HG02588 (cell line): ENCODE data around the gene KY.
"Not testable (repeated sequence)": the region's sequence is repeated elsewhere in the genome, so short reads cannot be mapped to it uniquely, and the experiment has no call there.

Experiments
- ATAC-seq: cut with Tn5 transposase; IDR thresholded peaks from one replicate; pipeline ENCODE4 v1.9.1; 2021; ENCODE audit warnings: mild to moderate bottlenecking, moderate library complexity; ENCODE audit not compliant: unreplicated experiment

KY gene

DNA sequence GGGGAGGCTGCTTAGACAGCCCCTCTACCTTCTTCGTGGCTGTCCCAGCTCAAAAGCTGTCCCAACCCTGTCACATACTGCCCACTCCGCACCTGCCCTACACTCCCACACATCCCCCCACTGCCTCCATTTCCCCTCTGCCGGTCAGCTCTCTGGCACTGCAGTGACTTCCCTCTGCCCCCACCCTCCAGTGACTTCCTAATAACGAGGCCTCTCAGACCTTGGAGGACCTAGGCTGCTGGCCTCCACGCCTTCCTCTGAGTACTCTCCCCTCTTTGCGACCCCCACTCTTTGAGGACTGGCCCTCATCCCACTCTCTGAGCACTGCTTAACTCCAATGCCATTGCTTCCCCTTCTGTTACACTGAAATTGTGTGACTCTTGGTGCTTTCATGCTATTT is 45.3 kb downstream of the KY start:
- no peak for ATAC-seq

DNA sequence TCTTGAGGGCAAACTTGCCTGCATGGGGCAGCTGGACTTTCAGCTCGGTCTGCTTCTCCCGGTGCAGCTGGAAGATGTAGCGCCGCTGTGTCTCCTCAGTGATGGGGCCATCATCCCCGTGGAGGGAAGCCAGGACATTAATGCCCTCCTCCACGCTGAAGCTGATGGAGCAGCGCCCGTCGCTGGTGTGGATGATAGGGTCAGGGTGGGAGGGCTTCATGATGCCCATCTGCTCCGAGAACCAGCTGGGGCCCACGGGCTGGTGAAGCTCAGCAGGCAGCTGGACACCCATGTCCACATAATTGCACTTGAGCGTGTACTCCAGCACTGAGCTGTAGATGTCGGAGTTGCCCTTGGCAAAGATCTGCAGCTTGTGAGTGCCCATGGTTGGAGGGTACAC is 46.9 kb downstream of the KY start:
- ATAC-seq: no peak

DNA sequence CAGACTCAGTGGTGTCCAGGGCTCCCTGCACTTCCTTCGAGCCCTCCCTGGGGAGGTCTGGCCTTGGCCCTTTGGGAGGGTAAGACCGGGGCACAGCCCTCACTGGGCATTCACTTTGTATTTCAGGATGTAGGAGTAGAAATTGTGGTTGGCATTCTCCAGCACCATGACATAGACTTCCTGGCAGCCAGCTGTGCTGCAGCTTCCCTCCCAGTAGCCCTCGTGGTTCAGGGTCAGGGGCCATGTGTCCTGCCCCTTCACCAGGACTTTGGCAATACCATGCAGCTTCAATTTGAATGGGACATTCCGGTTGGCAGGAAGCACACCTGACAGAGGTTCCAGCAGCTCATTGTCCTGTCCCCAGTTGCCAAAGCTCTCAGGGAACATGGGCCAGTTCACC is 47.3 kb downstream of the KY start:
- no peak for ATAC-seq

DNA sequence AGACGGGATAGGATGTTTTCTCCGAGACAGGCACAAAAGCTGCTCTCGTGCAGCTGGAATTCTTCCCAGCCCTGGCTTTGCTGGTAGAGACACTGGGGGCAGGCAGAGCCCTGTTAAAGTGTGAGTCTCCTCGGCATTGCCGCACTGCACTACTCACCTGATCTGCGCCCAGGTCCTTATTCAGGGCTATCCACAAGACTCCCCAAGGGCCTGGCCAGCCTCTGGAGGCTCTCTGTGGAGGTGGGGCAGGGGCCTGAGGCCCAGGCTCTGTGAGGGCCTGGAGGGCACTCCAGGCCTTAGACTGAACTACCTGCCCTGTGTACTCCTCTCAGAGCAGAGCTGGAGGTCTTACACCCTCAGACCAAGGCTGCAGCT is 48.4 kb downstream of the KY start:
- ATAC-seq: no peak

DNA sequence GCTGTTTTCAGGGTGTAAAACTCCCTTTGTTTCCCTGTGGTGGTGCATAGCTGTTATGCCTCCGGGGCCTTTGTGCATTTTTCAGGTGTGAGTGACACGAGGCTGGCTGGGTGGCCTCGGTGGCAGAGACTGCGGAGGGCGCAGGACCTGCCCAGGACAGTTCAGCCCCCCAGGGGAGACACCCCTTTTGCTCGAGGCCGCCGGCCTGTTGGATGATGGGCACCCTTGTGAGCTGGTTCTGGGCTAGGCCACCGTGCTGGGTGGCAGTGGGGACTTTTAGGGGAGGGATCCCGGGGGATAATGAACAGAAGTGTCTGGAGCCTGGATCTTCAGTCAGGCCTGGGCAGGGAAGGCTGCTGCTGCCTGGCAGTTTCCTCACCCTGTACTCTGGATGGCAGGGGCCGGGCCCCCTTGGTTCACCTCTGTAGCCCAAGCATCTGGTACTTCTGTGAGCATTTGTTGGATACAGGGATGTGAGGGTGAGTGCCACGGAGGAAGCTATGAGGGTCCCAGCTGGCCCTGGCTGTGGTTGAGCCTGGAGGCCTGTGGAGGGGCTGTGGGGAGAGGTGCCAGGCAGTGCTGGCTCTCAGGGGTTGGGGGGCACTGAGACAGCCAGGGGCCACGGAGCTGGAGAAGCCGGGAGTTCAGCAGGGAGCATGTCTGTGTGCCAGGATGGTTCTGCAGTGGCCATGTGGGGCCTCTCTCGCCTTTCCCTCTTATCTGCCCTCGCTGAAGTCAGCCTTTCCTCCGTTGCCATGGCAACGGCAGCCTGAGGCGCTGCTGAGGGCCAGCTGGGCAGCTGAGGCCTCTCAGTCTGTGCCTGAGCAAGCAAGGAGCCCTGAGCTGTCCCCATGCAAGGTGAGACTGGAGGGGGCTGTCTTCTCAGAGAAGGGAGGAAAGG is 49.0 kb downstream of the KY start:
- ATAC-seq: no peak

DNA sequence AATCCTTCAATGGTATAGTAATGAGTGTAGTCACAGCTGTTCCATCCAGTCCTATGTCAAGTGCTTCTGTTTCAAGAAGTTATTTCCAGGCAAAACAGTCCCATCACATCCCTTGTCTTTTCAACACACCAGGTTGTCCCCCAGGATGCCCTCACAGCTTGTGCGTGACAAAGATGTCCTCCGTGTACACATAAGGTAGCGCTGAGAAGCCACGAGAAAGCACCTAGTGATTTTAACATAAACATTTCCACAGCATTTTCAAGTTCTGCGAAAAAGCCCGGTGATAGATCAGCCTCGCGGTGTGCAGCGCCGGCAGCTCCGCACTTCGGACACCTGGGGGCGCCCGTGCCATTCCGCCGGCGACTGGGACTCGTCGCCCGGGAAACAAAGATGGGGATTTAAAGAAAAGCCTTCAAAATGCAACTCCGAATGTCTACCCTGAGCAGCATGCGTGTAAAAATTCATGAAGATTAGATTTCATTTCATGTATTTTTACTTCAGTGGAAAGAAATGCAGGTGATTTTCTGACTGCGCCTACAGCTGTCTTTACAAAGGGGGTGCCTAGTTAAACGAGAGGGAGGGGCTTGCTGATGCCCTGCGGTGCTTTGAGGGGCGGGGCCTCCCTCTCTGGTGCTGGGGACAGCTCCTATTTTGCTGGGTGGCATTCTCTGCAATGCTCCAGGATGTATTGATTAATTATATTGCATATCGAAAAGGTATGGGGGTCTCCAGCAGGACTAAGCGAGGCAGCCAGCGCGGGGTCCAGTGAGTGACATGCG is 49.9 kb downstream of the KY start:
- ATAC-seq: peak; percentile 68

DNA sequence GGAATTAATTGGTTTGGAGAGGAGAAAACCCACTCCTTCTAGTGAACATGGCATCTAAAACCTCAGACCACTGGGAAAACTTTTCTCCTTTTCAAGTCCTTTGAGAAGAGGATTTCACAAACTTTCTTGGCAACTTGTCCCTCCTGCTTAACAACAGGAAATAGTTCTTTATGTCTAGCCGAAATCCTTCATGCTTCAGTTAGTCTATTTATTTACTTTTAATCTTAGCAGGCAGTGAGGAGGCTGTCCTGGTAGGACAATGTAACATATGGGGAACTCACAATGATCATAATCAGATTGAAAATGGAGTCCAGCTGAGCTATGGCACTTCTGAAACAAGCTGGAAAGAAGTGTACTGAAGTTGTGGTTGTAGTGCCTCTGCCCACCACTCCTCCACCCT is 50.6 kb downstream of the KY start:
- ATAC-seq: no peak

DNA sequence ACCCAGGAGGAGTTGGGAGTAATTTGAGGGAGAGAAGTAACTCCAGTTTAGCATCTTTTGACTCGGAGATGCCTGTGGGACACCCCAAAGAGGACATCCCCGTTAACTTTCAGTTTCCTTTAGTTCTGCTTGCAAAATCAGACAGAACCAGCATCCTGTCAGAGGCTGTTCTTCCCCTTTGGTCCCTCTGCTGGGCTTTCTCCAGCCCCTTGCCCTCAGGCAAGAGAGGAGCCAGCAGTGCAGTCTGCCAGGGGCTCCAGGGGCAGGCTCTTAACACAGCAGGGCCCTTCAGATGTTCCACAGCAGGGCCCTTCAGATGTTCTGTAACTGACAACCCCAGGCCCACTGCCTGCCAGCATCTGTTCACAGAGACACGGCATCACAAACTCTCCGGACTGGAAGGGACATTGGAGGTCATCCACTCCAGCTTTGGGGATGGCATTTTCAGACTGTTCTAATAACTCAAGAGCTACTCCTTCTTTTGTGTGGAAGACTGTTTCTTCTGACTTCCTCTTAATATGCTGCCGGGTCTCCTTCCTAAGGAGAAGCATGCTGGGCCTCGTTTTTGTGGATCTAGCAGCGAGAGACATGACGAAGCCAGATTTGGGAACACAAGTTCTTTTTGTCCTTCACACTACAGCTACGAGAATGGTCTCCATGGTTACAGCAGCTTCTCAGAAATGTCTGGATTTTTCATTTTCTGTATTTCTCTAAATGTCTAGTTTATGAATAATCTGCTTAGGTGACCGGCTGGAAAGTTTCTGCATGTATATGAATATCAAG is 51.9 kb downstream of the KY start:
- ATAC-seq: no peak

DNA sequence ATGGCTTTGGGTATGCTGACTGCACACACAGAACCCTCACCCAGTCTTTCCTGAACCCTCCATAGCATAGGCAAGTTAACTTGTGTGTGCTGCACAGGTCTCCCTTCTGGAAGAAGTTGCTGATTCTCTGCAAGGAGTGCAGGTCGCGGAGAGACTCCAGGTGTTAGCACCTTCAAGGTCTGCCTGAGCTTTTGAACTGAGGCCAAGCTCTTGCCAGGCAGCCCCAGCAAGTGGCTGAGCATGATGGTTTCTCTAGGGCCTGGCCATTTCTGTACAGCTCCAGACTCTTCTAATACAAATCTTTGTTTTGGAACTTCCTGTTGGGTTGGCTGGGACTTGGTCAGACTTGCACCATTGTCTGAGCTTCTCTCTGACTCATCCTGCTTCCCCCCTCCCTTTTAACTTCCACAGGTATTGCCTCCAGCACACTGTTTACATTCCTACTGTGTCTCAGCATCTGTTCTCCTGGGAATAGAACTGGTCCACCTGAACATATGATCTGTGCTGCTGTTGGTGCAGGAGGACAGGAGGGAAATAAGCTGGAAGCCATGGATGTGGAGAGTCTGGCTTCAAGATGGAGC is 53.3 kb downstream of the KY start:
- ATAC-seq: no peak

DNA sequence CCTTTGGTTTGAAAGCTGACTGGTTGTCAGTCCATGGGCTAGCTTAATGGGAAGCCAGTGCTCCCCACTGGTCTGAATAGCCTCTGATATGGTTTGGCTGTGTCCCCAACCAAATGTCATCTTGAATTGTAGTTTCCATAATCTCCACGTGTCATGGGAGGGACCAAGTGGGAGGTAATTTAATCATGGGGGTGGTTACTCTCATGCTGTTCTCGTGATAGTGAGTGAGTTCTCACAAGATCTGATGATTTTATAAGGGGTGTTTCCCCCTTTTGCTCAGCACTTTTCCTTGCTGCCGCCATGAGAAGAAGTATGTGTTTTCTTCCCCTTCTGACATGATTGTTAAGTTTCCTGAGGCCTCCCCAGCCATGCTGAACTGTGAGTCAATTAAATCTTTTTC is 55.8 kb downstream of the KY start:
- not testable (repeated sequence) for ATAC-seq

DNA sequence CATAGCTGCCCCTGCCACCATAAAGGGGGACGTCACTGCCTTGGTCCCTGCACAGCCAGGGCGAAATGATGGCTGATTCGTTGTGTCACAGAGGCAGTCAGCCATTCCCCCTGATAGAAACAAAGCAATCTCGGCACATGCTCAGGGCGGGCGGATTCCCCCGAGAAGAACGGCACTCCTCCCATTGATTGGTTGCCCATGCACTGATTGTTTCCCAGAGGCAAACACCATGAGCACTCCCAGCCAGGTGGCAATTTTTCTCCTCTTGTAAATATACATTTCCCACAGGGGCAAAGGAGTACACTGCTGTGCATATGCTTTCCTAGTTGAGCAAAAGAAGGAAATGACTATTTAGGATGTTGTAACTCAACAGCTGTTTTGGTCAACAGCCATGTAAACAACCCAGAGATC is 56.5 kb downstream of the KY start:
- no peak for ATAC-seq

DNA sequence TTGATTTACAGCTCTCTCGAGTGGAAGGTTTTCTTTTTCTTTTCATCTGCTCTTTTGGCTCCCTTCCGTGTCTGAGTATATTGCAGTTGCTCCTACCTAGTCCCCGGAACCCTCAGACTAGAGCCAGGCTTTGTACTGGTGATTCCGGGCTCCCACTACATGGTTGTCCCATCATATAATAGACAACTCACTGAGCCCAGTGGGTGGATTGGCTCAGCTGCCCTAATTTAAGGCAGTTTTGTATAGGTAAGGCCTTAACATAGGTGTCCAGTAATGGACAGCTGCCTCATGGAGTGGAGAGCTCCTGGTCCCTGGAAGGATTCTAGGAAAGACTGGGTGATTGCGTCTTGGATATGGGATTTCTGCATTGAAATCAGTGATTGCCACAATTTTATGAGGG is 58.0 kb downstream of the KY start:
- no peak for ATAC-seq

DNA sequence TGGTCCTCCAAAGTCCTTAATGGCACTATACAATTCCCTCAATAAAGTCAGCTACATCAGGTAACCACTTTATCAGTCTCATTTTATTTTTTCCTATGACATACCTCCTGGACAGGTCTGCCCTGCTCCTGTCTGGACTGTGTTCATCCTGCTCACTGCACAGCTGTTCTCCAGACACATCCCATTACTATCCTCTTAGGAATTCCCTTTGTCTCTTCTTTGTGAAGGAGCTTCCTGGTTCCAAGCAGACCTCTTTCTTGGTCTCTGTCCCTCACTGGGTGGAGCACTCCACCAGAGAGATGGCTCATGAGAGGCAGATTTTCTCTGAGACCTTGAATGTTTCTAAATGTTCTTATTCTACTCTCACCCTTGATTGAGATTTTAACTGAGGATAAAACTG is 60.1 kb downstream of the KY start:
- no peak for ATAC-seq

DNA sequence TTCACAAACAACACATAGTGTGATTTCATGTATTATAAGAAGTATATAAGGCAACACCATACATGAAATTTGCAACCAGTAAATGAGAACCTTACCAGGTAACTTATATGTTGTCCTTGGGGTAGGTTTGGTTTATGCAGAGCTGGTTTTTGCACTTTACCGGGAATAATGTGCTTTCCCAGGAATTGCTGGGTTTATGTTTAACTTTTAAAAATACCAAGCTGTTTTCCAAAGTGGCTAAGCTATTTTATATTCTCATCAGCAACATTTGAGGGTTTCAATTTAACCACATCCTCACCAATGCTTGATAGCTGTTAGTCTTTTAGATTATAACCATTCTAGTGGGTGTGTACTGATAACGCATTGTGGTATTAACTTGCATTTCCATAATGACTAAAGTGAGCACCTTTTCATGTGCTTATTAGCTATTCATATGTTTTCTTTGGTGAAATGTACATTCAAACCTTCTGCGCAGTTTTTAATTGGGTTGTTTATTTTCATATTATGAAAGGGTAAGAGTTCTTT is 71.6 kb downstream of the KY start:
- ATAC-seq: no peak

DNA sequence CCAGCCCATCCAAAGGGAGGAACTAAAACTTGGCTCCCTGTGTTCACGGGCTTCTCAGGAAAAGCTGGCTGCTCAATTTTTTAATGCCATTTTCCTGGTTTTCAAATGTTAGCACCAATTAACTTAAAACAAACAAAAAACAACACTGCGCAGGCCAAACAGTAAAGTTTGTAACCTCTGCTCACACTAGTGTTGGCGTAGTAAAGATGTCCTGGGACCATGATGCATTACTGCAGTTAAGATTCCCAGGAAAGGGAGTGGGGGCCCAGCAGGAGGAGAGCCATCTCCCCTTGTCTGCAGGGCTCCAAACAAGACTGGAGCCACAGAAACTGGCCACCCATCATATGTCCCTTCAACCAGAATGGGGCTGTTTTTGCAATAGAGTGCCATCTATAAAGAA is 74.0 kb downstream of the KY start:
- no peak for ATAC-seq

DNA sequence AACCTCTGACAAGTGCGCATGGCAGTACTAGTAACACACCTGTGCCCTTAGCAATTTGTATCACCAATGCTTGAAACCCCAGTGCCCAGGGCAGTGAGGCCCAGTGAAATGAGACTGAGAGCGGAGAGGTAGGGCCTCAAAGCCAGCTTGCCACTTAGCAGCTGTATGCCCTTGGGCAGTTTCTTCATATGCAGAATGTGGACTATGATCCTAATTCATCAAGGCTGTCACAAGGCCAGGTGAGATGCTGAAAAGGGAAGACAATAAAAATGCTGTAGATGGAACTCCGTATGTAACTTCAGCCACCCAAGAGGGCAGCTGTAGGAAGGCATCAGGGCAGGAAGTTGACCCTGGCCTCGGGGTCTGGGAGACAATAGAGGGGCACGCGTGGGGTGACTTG is 74.4 kb downstream of the KY start:
- no peak for ATAC-seq

DNA sequence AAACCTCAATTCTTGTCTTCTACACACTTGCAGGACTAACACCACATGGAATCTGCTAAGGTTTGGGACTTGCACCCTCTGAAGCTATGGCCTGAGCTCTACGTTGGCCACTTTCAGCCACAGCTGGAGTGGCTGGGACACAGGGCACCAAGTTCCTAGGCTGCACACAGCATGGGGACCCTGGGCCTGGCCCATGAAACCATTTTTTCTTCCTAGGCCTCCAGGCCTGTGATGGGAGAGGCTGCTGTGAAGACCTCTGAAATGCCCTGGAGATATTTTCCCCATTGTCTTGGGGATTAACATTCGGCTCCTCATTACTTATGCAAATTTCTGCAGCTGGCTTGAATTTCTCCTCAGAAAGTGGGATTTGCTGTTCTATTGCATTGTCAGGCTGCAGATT is 80.9 kb downstream of the KY start:
- ATAC-seq: not testable (repeated sequence)

DNA sequence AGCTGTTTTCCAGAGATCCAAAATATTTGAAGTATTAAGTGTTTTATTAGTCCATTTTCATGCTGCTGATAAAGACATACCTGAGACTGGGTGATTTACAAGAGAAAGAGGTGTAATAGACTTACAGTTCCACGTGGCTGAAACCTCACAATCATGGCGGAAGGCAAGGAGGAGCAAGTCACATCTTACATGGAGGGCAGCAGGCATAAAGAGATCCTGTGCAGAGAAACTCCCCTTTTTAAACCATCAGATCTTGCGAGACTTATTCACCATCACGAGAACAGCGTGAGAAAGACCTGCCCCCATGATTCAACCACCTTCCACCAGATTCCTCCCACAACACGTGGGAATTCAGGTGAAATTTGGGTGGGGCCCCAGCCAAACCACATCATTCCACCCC is 82.0 kb downstream of the KY start:
- ATAC-seq: no peak

DNA sequence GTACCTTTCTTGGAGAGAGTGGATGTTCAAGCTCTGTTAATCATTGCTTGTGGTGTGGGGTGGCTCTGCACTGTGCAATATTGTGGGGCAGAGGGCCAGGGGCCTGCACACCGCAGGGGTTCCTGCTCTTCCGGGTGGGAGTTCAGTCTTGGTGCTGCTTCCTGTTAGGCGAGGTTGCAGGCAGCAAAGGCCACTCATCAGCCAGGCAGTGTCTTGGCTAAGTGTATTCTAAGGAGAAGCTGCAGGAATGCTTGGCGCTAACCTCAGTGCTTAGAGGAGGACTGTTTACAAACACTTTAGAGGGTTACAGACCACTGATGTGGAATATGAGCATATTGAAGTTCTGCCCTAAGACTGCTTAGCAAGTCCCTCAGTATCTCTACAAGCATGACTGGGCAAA is 83.2 kb downstream of the KY start:
- ATAC-seq: no peak

DNA sequence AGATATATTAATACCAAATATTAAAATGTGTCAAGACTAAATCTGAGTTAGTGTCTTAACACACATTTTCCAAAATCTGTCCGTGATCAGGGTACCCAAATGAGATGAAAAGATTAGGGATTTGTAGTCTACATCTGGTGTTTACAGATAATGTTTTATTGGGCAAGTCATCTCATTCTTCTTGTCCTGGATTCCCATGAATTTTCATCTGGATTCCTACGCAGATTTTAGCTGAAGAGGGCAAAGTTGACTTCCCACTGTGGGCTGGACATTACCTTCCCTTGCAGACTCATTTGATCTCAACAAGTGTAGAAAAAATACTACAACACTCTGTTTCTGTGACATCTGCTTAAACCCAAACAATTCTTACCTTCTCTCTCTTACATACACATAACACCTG is 85.8 kb downstream of the KY start:
- no peak for ATAC-seq

DNA sequence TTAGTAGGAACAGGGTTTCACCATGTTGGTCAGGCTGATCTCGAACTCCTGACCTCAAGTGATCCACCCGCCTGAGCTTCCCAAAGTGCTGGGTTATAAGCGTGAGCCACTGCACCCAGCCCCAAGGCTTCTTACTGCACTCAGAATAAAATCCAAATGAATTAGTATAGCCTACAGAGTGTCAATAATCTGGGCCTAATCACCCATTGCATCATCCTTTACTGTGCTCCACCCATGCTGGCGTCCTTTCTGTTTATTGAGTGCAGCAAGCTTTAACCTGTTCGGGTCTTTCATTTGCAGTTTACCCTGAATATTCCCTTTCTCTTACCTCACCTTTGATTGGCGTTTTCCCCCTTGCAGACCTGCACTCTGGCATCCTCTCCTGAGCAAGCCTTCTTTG is 87.2 kb downstream of the KY start:
- ATAC-seq: no peak
